NK-92 (cell line): ENCODE measurements around the gene VPS37D.
A peak's percentile ranks its signal among the peaks of the same experiment; 100 is the strongest.

Source experiments
- DNase-seq: peaks from one replicate; lab custom pipeline; 2025; ENCODE audit not compliant: unreplicated experiment; lab: John Stamatoyannopoulos, UW

VPS37D gene

GRCh38 chr7:73680501-73680900 is 12.9 kb downstream of the VPS37D start:
- DNase-seq = no peak

- DNase-seq = no peak
These were observed 13.4 kb downstream of the VPS37D start for GRCh38 chr7:73681031-73681430.

GRCh38 chr7:73682745-73683055 is 15.1 kb downstream of the VPS37D start:
- no peak for DNase-seq

- peak; percentile 91 for DNase-seq
These were observed 15.6 kb downstream of the VPS37D start, which contains the start of the genes BUD23 and DNAJC30 for GRCh38 chr7:73683056-73683787. BUD23 (plus strand) TSS chr7:73683597; CDS start chr7:73683626, 29 bp downstream. DNAJC30 (minus strand) TSS chr7:73683453; CDS start chr7:73683423, 30 bp downstream.

- DNase-seq = no peak
These were observed 16.4 kb downstream of the VPS37D start for GRCh38 chr7:73683788-73684693.

- no peak for DNase-seq
These were observed 17.7 kb downstream of the VPS37D start for GRCh38 chr7:73685311-73685710.

- DNase-seq = no peak
These were observed 20.7 kb downstream of the VPS37D start for GRCh38 chr7:73688288-73688687.

GRCh38 chr7:73690646-73691045 is 23.0 kb downstream of the VPS37D start:
- DNase-seq = no peak

- no peak for DNase-seq
These were observed 28.7 kb downstream of the VPS37D start for GRCh38 chr7:73696372-73696771.

- DNase-seq = no peak
These were observed 30.8 kb downstream of the VPS37D start for GRCh38 chr7:73698410-73698809.

- no peak for DNase-seq
These were observed 31.9 kb downstream of the VPS37D start for GRCh38 chr7:73699370-73700068.

- DNase-seq = no peak
These were observed 32.4 kb downstream of the VPS37D start for GRCh38 chr7:73700069-73700423.

- no peak for DNase-seq
These were observed 33.0 kb downstream of the VPS37D start for GRCh38 chr7:73700581-73701134.

GRCh38 chr7:73701357-73701995 is 33.8 kb downstream of the VPS37D start:
- DNase-seq = no peak

- no peak for DNase-seq
These were observed 34.6 kb downstream of the VPS37D start for GRCh38 chr7:73702226-73702625.

- no peak for DNase-seq
These were observed 35.0 kb downstream of the VPS37D start for GRCh38 chr7:73702665-73703064.

- no peak for DNase-seq
These were observed 35.6 kb downstream of the VPS37D start for GRCh38 chr7:73703225-73703624.

- no peak for DNase-seq
These were observed 36.4 kb downstream of the VPS37D start for GRCh38 chr7:73703757-73704639.

- no peak for DNase-seq
These were observed 37.3 kb downstream of the VPS37D start for GRCh38 chr7:73704640-73705550.
